ENCODE data around the gene TDO2.

DNA sequence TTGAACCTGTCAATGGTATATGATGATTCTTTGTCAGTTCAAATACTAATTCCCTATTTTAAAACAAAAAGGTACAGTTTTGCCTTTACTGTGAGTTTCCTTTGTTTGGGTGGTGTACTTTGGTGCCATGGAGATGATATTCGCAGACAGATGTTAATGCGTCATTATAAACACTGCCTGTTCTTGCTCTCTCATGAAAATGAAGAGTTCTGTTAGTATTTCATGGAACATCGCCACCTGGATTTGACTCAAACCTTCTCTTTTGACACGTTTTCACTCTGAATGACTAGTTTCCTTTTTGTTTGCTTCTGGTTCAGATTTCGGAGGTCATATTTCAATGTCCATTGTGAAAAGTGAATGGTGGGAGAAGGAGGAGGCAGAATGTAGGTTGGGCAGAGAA is 57.0 kb downstream of the TDO2 start:
- TF ChIP-seq, protein P1, sequence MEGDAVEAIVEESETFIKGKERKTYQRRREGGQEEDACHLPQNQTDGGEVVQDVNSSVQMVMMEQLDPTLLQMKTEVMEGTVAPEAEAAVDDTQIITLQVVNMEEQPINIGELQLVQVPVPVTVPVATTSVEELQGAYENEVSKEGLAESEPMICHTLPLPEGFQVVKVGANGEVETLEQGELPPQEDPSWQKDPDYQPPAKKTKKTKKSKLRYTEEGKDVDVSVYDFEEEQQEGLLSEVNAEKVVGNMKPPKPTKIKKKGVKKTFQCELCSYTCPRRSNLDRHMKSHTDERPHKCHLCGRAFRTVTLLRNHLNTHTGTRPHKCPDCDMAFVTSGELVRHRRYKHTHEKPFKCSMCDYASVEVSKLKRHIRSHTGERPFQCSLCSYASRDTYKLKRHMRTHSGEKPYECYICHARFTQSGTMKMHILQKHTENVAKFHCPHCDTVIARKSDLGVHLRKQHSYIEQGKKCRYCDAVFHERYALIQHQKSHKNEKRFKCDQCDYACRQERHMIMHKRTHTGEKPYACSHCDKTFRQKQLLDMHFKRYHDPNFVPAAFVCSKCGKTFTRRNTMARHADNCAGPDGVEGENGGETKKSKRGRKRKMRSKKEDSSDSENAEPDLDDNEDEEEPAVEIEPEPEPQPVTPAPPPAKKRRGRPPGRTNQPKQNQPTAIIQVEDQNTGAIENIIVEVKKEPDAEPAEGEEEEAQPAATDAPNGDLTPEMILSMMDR (IDR thresholded peaks at IDR 0.05; ENCODE audit: poor library complexity, severe bottlenecking) = no peak
- TF ChIP-seq MXI1 (conservative IDR thresholded peaks at IDR 0.05; ENCODE audit: poor library complexity, severe bottlenecking) (no peak), EZH2 (IDR thresholded peaks at IDR 0.05; ENCODE audit: borderline replicate concordance, insufficient read depth, low read length, poor library complexity, severe bottlenecking) (no peak), RAD21 (conservative IDR thresholded peaks at IDR 0.05) (no peak)

Measured in neural cell (in vitro differentiated cells).